Gastrocnemius medialis (tissue), 4 donors: ENCODE data around the gene OR6M1.

Source experiments
- CTCF ChIP-seq, 5 experiments: fragments of 450-650 bp in 3 of 5; fragments of 200-600 bp in 2 of 5; sonication (generic) in 2 of 5; IDR thresholded peaks in 4 of 5; conservative IDR thresholded peaks in 1 of 5; 1 replicate in 4 of 5; 2 replicates in 1 of 5; pipeline ENCODE4 v1.5.1; 2016 to 2019; ENCODE audit warnings: antibody characterized with exemption in 5 of 5, mild to moderate bottlenecking in 3 of 5, moderate library complexity in 3 of 5
- POLR2A ChIP-seq, 2 donors: fragments of 450-650 bp; IDR thresholded peaks; one replicate each; pipeline ENCODE4 v1.6.1; 2017; ENCODE audit warnings: antibody characterized with exemption in 2 of 2, mild to moderate bottlenecking in 2 of 2, moderate library complexity in 2 of 2

- TF ChIP-seq CTCF (IDR thresholded peaks at IDR 0.05 in 4 of 5, conservative IDR thresholded peaks at IDR 0.05 in 1 of 5) (no peak), POLR2A (IDR thresholded peaks at IDR 0.05) (no peak)
Observed at GRCh38 chr11:123798079-123798478, 8.1 kb downstream of the OR6M1 start.
